ENCODE results near the gene FXYD5.

FXYD5 gene

DNA sequence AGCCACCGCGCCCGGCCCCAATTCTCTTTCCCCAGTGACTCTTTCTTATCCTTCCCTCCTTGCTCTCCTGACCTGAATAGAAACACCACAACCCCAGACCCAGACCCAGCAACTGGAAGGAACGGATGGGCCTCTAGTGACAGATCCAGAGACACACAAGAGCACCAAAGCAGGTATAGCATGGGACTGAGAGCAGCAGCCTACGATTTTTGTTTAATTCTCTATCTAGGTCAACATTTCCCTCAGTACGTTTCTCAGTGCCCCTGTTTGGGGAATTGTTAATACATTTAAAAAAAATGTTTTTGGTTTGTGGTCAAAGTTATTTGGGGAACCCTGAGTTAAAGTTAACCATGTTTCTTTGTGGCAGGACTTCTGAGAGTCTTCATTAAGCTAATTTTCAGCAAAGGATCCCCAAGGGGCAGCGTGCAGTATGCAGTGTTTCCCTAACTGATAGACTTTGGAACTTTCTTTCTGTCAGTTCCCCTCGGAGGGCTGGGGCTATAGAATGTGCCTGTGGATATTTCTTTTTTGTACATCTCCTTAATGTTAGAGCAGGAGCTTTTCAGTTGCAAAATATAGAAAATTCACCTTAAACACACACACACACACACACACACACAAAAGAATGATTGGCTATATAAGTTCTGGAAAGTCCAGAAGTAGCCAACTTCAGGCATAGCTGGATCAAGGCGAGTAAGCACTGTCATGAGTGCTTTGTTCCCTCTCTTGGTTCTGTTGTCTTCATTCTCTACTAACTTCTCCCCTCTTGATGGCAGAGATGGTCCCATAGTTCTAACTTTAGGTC, 6.3 kb downstream of the FXYD5 start:
- FAIRE-seq = no peak
- TF ChIP-seq POLR2AphosphoS5 (IDR thresholded peaks at IDR 0.05; ENCODE audit: low read depth, low read length) (no peak), POLR2A (IDR thresholded peaks at IDR 0.05; ENCODE audit: low read depth, low read length) (no peak), SPI1 (IDR thresholded peaks at IDR 0.05; ENCODE audit: low read depth, low read length) (no peak)
- DNase-seq (ENCODE audit: insufficient read length, low spot score) = no peak

DNA sequence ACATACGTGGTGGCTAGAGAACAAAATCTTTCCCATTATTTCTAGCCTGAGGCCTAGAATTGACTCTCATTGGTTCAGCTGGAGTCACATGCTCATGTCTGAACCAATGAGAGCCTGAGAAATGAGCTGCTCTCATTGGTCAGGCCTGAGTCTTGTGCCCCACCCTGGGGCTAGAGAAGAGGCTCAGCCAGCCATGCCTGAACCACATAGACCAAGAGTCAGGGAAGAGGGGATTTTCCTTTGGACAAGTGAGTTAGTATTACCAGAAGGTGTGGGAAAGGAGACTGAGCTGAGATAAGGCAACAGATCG, 6.9 kb downstream of the FXYD5 start:
- DNase-seq (ENCODE audit: insufficient read length, low spot score) (no peak), FAIRE-seq (no peak)
- no peak for TF ChIP-seq TAF1 (IDR thresholded peaks at IDR 0.05; ENCODE audit: low read depth, low read length)
- no peak for TF ChIP-seq PAX5 (IDR thresholded peaks at IDR 0.05; ENCODE audit: insufficient read depth, low read length, severe bottlenecking)
- TF ChIP-seq POLR2A (IDR thresholded peaks at IDR 0.05; ENCODE audit: low read depth, low read length) = no peak
- no peak for TF ChIP-seq POU2F2 (IDR thresholded peaks at IDR 0.05; ENCODE audit: low read depth, low read length)
- no peak for TF ChIP-seq SPI1 (IDR thresholded peaks at IDR 0.05; ENCODE audit: low read depth, low read length)
- no peak for TF ChIP-seq POLR2AphosphoS5 (IDR thresholded peaks at IDR 0.05; ENCODE audit: low read depth, low read length)

DNA sequence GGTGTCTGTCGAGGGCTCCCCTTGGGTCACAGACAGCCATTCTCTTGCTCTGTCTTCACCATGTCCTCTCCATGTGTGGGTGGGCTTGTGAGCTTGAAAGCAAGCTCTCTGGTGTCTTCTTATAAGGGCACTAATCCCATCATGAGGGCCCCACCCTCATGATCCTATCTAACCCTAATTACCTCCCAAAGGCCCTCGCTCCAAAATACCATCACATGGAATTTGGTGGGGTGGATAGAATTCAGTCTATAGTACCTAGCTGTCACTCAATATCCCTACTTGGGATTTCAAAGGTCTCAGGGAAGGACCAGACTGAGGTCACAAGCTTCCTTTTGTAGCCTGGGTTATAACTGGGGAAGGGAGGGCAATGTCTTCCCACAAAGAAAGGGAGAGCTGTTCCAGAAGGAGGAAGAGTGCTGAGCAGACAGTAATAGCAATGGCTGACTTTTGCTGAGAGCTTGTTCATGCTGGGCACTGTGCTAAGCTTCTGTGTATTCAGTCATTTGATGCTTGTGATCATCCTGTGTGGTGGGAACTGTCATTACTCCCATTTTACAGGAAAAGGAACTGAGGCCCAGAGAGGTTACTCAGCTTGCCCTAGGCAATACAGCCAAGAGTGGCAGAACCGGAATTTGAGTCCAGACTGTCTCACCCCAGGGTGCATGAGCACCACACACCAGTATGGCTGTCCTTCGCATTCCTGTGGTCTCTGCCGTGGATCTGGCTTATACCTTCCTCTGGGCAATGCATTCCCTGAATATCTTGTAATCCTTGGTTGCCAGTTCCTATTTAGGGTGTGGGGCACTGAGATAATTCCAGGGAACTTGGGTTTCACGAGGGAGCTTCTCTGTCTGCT, 8.2 kb downstream of the FXYD5 start:
- no peak for DNase-seq (ENCODE audit: insufficient read length, low spot score)
- no peak for FAIRE-seq
- TF ChIP-seq PAX5 (IDR thresholded peaks at IDR 0.05; ENCODE audit: insufficient read depth, low read length, severe bottlenecking) = no peak
- no peak for TF ChIP-seq SPI1 (IDR thresholded peaks at IDR 0.05; ENCODE audit: low read depth, low read length)
- TF ChIP-seq POU2F2 (IDR thresholded peaks at IDR 0.05; ENCODE audit: low read depth, low read length) = no peak
- no peak for TF ChIP-seq POLR2A (IDR thresholded peaks at IDR 0.05; ENCODE audit: low read depth, low read length)
- no peak for TF ChIP-seq POLR2AphosphoS5 (IDR thresholded peaks at IDR 0.05; ENCODE audit: low read depth, low read length)
- no peak for TF ChIP-seq TAF1 (IDR thresholded peaks at IDR 0.05; ENCODE audit: low read depth, low read length)

DNA sequence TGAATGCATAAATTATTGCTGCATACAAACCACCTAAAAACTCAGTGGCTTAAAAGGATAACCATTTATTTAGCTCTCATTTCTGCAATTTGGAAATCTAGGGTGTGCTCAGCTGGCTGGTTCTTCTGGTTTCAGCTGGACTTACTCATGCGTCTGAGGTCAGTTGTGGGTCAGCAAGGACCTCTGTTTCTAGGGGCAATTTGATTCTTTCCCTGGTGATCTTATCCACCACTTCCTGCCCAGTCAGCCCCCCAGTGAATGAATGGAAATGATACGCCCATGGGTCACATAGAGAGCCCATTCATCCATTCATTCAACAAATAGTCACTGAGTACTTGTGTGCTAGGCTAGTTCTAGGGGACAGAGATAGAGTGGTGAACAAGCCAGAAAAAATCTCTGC, 9.9 kb downstream of the FXYD5 start:
- DNase-seq (ENCODE audit: insufficient read length, low spot score) = no peak
- TF ChIP-seq PAX5 (IDR thresholded peaks at IDR 0.05; ENCODE audit: insufficient read depth, low read length, severe bottlenecking) (no peak), TAF1 (IDR thresholded peaks at IDR 0.05; ENCODE audit: low read depth, low read length) (no peak), POU2F2 (IDR thresholded peaks at IDR 0.05; ENCODE audit: low read depth, low read length) (no peak), POLR2AphosphoS5 (IDR thresholded peaks at IDR 0.05; ENCODE audit: low read depth, low read length) (no peak), POLR2A (IDR thresholded peaks at IDR 0.05; ENCODE audit: low read depth, low read length) (no peak), SPI1 (IDR thresholded peaks at IDR 0.05; ENCODE audit: low read depth, low read length) (no peak)
- FAIRE-seq = no peak

DNA sequence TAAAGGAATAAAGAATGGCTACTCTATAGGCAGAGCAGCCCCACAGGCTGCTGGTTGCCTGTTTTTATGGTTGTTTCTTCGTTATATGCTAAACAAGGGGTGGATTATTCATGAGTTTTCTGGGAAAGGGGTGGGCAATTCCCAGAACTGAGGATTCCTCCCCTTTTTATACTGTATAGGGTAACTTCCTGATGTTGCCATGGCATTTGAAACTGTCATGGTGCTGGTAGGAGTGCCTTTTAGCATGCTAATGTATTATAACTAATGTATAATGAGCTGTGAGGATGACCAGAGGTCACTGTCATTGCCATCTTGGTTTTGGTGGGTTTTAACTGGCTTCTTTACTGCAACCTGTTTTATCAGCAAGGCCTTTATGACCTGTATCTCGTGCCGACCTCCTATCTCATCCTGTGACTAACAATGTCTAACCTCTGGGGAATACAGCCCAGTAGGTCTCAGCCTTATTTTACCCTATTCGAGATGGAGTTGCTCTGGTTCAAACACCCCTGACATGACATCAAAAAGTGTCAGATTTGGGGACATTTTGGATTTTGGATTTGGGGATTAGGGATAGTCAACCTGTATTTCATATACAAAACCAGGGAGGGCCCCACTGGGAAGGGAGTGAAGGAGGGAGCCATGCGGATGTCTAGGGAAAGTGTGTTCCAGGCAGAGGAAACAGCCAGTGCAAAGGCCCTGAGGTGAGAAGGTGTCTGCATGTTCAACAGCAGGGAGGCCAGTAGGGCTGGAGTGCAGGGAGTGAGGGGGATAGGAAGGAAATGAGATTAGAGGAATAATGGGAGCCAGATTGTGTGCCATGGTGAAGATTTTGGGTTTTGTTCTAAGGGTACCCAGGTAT, 10.9 kb downstream of the FXYD5 start:
- no peak for FAIRE-seq
- no peak for DNase-seq (ENCODE audit: insufficient read length, low spot score)
- TF ChIP-seq TAF1 (IDR thresholded peaks at IDR 0.05; ENCODE audit: low read depth, low read length) (no peak), POLR2AphosphoS5 (IDR thresholded peaks at IDR 0.05; ENCODE audit: low read depth, low read length) (no peak), POLR2A (IDR thresholded peaks at IDR 0.05; ENCODE audit: low read depth, low read length) (no peak), PAX5 (IDR thresholded peaks at IDR 0.05; ENCODE audit: insufficient read depth, low read length, severe bottlenecking) (no peak), SPI1 (IDR thresholded peaks at IDR 0.05; ENCODE audit: low read depth, low read length) (no peak), POU2F2 (IDR thresholded peaks at IDR 0.05; ENCODE audit: low read depth, low read length) (no peak)

DNA sequence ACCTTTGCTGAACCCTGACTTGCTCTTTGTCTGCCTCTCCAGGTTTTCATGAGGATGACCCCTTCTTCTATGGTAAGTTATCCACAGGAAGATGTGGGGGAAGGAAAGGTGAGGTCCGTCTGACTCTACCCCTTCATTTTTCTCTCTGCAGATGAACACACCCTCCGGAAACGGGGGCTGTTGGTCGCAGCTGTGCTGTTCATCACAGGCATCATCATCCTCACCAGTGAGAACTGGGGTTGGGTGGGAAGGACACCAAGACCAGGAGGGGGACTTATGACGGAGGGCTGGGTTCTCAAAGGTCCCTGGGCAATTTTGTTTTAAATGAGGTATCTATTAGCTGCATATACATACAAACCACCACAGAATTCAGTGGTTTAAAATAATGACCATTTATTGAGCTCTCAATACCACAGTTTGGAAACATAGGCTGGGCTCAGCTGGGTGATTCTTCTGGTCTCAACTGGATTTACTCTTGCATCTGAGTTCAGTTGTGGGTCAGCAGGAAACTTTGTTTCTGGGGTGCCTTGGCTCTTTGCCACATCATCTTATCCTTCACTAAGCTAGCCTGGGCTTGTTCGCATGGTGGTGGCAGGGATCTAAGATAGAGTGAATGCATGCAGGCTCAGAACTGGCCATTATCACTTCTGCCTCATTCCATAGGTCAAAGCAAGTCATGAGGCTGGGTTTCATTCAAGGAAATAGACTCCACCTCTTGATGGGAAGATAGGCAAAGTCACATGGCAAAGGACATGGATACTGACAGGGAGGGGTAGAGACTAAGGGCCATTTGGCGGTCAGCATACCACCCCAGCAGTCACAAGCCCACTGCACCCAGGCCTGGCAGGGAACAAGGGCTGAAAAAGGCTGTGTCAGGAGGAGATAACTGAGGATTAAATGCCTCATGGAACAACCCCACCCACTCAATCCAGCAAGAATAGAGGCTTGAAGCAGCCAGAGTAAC, 11.8 kb downstream of the FXYD5 start:
- TF ChIP-seq PAX5 (IDR thresholded peaks at IDR 0.05; ENCODE audit: insufficient read depth, low read length, severe bottlenecking) = no peak
- no peak for TF ChIP-seq POU2F2 (IDR thresholded peaks at IDR 0.05; ENCODE audit: low read depth, low read length)
- TF ChIP-seq SPI1 (IDR thresholded peaks at IDR 0.05; ENCODE audit: low read depth, low read length) = no peak
- TF ChIP-seq TAF1 (IDR thresholded peaks at IDR 0.05; ENCODE audit: low read depth, low read length) = no peak
- TF ChIP-seq POLR2A (IDR thresholded peaks at IDR 0.05; ENCODE audit: low read depth, low read length) = no peak
- TF ChIP-seq POLR2AphosphoS5 (IDR thresholded peaks at IDR 0.05; ENCODE audit: low read depth, low read length) = no peak
- FAIRE-seq (peak; percentile 54), DNase-seq (ENCODE audit: insufficient read length, low spot score) (no peak)

DNA sequence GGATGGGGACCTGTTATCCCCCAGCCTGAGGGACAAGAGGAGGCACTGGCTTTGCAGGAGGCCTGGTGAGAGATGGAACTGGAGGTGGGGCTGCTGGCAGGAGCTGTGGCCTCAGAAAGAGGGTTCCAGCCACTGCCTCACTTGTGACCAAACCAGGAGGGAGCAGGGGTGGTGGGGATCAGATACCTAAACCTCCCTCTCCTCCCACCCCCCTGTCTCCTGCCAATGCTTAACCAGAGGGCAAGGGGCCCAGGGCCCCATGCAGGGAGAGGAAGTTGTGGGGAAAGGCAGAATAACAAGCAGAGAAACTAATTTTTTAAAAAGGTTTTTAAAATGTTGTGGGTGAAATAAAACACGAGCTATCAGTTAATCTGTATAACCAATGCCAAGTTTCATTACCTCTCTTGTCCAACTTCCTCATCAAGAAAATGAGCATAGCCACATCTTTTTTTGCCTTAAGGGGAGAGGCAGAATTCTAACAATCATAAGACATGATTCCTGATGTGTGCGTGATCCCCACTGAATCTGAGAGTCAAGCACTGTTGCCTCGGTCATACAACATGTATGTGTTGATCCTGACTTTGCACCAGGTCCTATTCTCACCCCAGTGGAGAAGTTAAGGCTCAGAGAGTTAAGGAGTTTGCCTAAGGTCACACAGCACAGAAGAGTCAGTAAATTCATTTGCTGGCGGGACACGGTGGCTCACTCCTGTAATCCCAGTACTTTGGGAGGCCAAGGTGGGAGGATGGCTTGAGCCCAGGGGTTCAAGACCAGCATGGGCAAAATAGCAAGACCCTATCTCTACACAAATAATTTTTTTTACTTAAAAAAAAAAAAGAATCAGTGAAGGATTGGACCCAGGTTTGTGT, 12.9 kb downstream of the FXYD5 start:
- DNase-seq (ENCODE audit: insufficient read length, low spot score) = no peak
- TF ChIP-seq PAX5 (IDR thresholded peaks at IDR 0.05; ENCODE audit: insufficient read depth, low read length, severe bottlenecking) (no peak), SPI1 (IDR thresholded peaks at IDR 0.05; ENCODE audit: low read depth, low read length) (no peak), POLR2AphosphoS5 (IDR thresholded peaks at IDR 0.05; ENCODE audit: low read depth, low read length) (no peak), POLR2A (IDR thresholded peaks at IDR 0.05; ENCODE audit: low read depth, low read length) (no peak), POU2F2 (IDR thresholded peaks at IDR 0.05; ENCODE audit: low read depth, low read length) (no peak), TAF1 (IDR thresholded peaks at IDR 0.05; ENCODE audit: low read depth, low read length) (no peak)
- peak; percentile 31 for FAIRE-seq
